ENCODE results near the gene AMFR.

The AMFR gene

GRCh38 chr16:56321571-56321970 lies 103.8 kb downstream of the AMFR start:
- Mint-ChIP-seq H3K4me1 (peaks cover 17% of the 10 kb centered on the region), H3K9me3 (no peaks in the 10 kb centered on the region), H3K27ac (ENCODE audit: low read depth) (no peak overlapping the region), H3K4me3 (no peak overlapping the region), H3K27me3 (no peaks in the 10 kb centered on the region), H3K36me3 (ENCODE audit: insufficient read depth) (no peaks in the 10 kb centered on the region)
- ATAC-seq (replicated peaks; ENCODE audit: extremely low read depth, poor library complexity, severe bottlenecking) (no peak), DNase-seq (ENCODE audit: low spot score in 2 of 2) (no peak)

GRCh38 chr16:56320811-56321558 lies 104.4 kb downstream of the AMFR start:
- Mint-ChIP-seq H3K36me3 (ENCODE audit: insufficient read depth) (no peaks in the 10 kb centered on the region), H3K4me1 (peaks cover 12% of the 10 kb centered on the region), H3K9me3 (no peaks in the 10 kb centered on the region), H3K27ac (ENCODE audit: low read depth) (no peak overlapping the region), H3K27me3 (no peaks in the 10 kb centered on the region), H3K4me3 (no peak overlapping the region)
- DNase-seq (ENCODE audit: low spot score in 2 of 2) = no peak
- no peak for ATAC-seq (replicated peaks; ENCODE audit: extremely low read depth, poor library complexity, severe bottlenecking)

GRCh38 chr16:56320056-56320455 lies 105.3 kb downstream of the AMFR start:
- ATAC-seq (replicated peaks; ENCODE audit: extremely low read depth, poor library complexity, severe bottlenecking) = no peak
- Mint-ChIP-seq H3K36me3 (ENCODE audit: insufficient read depth) (no peaks in the 10 kb centered on the region), H3K4me1 (peaks cover 12% of the 10 kb centered on the region), H3K27ac (ENCODE audit: low read depth) (no peak overlapping the region), H3K9me3 (no peaks in the 10 kb centered on the region), H3K27me3 (no peaks in the 10 kb centered on the region), H3K4me3 (no peak overlapping the region)
- DNase-seq (ENCODE audit: low spot score in 2 of 2) = no peak

GRCh38 chr16:56319376-56319775 lies 106.0 kb downstream of the AMFR start:
- H3K9me3 Mint-ChIP-seq = no peaks in the 10 kb centered on the region
- ATAC-seq (replicated peaks; ENCODE audit: extremely low read depth, poor library complexity, severe bottlenecking) (no peak), DNase-seq (ENCODE audit: low spot score in 2 of 2) (no peak)
- H3K36me3 Mint-ChIP-seq (ENCODE audit: insufficient read depth) = no peaks in the 10 kb centered on the region
- no peaks in the 10 kb centered on the region for H3K27me3 Mint-ChIP-seq
- H3K4me1 Mint-ChIP-seq = peaks cover 12% of the 10 kb centered on the region
- no peak overlapping the region for H3K4me3 Mint-ChIP-seq
- H3K27ac Mint-ChIP-seq (ENCODE audit: low read depth) = no peak overlapping the region

GRCh38 chr16:56318827-56319140 lies 106.6 kb downstream of the AMFR start:
- peaks cover 12% of the 10 kb centered on the region for H3K4me1 Mint-ChIP-seq
- H3K4me3 Mint-ChIP-seq = no peak overlapping the region
- DNase-seq (ENCODE audit: low spot score in 2 of 2) (no peak), ATAC-seq (replicated peaks; ENCODE audit: extremely low read depth, poor library complexity, severe bottlenecking) (no peak)
- H3K36me3 Mint-ChIP-seq (ENCODE audit: insufficient read depth) = no peaks in the 10 kb centered on the region
- H3K9me3 Mint-ChIP-seq = no peaks in the 10 kb centered on the region
- H3K27ac Mint-ChIP-seq (ENCODE audit: low read depth) = no peak overlapping the region
- no peaks in the 10 kb centered on the region for H3K27me3 Mint-ChIP-seq

GRCh38 chr16:56317998-56318826 lies 107.1 kb downstream of the AMFR start:
- peaks cover 12% of the 10 kb centered on the region for H3K4me1 Mint-ChIP-seq
- peak overlapping the region; percentile 3 for H3K4me3 Mint-ChIP-seq
- ATAC-seq (replicated peaks; ENCODE audit: extremely low read depth, poor library complexity, severe bottlenecking) = peak; percentile 87
- no peaks in the 10 kb centered on the region for H3K9me3 Mint-ChIP-seq
- H3K27me3 Mint-ChIP-seq = no peaks in the 10 kb centered on the region
- no peak overlapping the region for H3K27ac Mint-ChIP-seq (ENCODE audit: low read depth)
- no peaks in the 10 kb centered on the region for H3K36me3 Mint-ChIP-seq (ENCODE audit: insufficient read depth)
- DNase-seq (ENCODE audit: low spot score in 2 of 2) = peak; percentile 66 to 70

- H3K4me3 Mint-ChIP-seq = no peak overlapping the region
- no peaks in the 10 kb centered on the region for H3K27me3 Mint-ChIP-seq
- H3K4me1 Mint-ChIP-seq = peaks cover 12% of the 10 kb centered on the region
- peak overlapping the region; percentile 29 for H3K27ac Mint-ChIP-seq (ENCODE audit: low read depth)
- no peak for DNase-seq (ENCODE audit: low spot score in 2 of 2)
- H3K9me3 Mint-ChIP-seq = no peaks in the 10 kb centered on the region
- no peaks in the 10 kb centered on the region for H3K36me3 Mint-ChIP-seq (ENCODE audit: insufficient read depth)
- ATAC-seq (replicated peaks; ENCODE audit: extremely low read depth, poor library complexity, severe bottlenecking) = no peak
Observed at GRCh38 chr16:56316545-56316944, 108.8 kb downstream of the AMFR start.

- DNase-seq (ENCODE audit: low spot score in 2 of 2) = no peak
- H3K27me3 Mint-ChIP-seq = no peaks in the 10 kb centered on the region
- peaks cover 12% of the 10 kb centered on the region for H3K4me1 Mint-ChIP-seq
- H3K4me3 Mint-ChIP-seq = no peak overlapping the region
- no peak for ATAC-seq (replicated peaks; ENCODE audit: extremely low read depth, poor library complexity, severe bottlenecking)
- no peaks in the 10 kb centered on the region for H3K9me3 Mint-ChIP-seq
- H3K36me3 Mint-ChIP-seq (ENCODE audit: insufficient read depth) = no peaks in the 10 kb centered on the region
- H3K27ac Mint-ChIP-seq (ENCODE audit: low read depth) = no peak overlapping the region
Observed at GRCh38 chr16:56315955-56316354, 109.4 kb downstream of the AMFR start.

GRCh38 chr16:56314244-56314850 lies 111.0 kb downstream of the AMFR start:
- no peak overlapping the region for H3K4me3 Mint-ChIP-seq
- no peaks in the 10 kb centered on the region for H3K27me3 Mint-ChIP-seq
- no peaks in the 10 kb centered on the region for H3K9me3 Mint-ChIP-seq
- H3K27ac Mint-ChIP-seq (ENCODE audit: low read depth) = no peak overlapping the region
- no peak for ATAC-seq (replicated peaks; ENCODE audit: extremely low read depth, poor library complexity, severe bottlenecking)
- H3K36me3 Mint-ChIP-seq (ENCODE audit: insufficient read depth) = no peaks in the 10 kb centered on the region
- peaks cover 12% of the 10 kb centered on the region for H3K4me1 Mint-ChIP-seq
- DNase-seq (ENCODE audit: low spot score in 2 of 2) = no peak

GRCh38 chr16:56312556-56312955 lies 112.8 kb downstream of the AMFR start:
- ATAC-seq (replicated peaks; ENCODE audit: extremely low read depth, poor library complexity, severe bottlenecking) (no peak), DNase-seq (ENCODE audit: low spot score in 2 of 2) (no peak)
- H3K27me3 Mint-ChIP-seq = no peaks in the 10 kb centered on the region
- H3K9me3 Mint-ChIP-seq = no peaks in the 10 kb centered on the region
- no peaks in the 10 kb centered on the region for H3K36me3 Mint-ChIP-seq (ENCODE audit: insufficient read depth)
- H3K27ac Mint-ChIP-seq (ENCODE audit: low read depth) = no peak overlapping the region
- peaks cover 8% of the 10 kb centered on the region for H3K4me1 Mint-ChIP-seq
- H3K4me3 Mint-ChIP-seq = no peak overlapping the region

- Mint-ChIP-seq H3K36me3 (ENCODE audit: insufficient read depth) (no peaks in the 10 kb centered on the region), H3K4me3 (no peak overlapping the region)
- no peak for DNase-seq (ENCODE audit: low spot score in 2 of 2)
Observed at GRCh38 chr16:56312028-56312300, 113.4 kb downstream of the AMFR start.

More at GRCh38 chr16:56312028-56312300, 113.4 kb downstream of the AMFR start:
- ATAC-seq (replicated peaks; ENCODE audit: extremely low read depth, poor library complexity, severe bottlenecking) = no peak
- Mint-ChIP-seq H3K27ac (ENCODE audit: low read depth) (no peak overlapping the region), H3K27me3 (no peaks in the 10 kb centered on the region), H3K9me3 (no peaks in the 10 kb centered on the region), H3K4me1 (peaks cover 6% of the 10 kb centered on the region)

Data from central memory CD8-positive, alpha-beta T cell (primary cell).